Right kidney (tissue), 9 donors: ENCODE data around the gene GRAMD2B.
"Not testable (repeated sequence)": the region's sequence is repeated elsewhere in the genome, so short reads cannot be mapped to it uniquely, and the experiment has no call there.

Experiments used
- DNase-seq: peaks from one replicate; pipeline ENCODE4 v3.0.0-alpha.2; 2016
- long read RNA-seq, 8 donors: transcript quantifications; one replicate each; lab custom pipeline, GENCODE V29; 2026

Gene GRAMD2B
- long read RNA-seq, donor 1 = 0 reads
- long read RNA-seq, donor 2, partial matches to known transcripts = 0 of 1 reads
- long read RNA-seq, donor 2, other reads (novel, unspliced or antisense) = 0 of 1 reads
- long read RNA-seq, donor 3, partial matches to known transcripts = 0 of 1 reads
- long read RNA-seq, donor 3, other reads (novel, unspliced or antisense) = 0 of 1 reads
- long read RNA-seq, donor 4 = 0 reads
- long read RNA-seq, donor 5 = 0 reads
- long read RNA-seq, donor 6, partial matches to known transcripts = 0 of 2 reads
- long read RNA-seq, donor 6, other reads (novel, unspliced or antisense) = 0 of 2 reads
- long read RNA-seq, donor 7 = 0 reads
- long read RNA-seq, donor 8 = 0 reads

DNA sequence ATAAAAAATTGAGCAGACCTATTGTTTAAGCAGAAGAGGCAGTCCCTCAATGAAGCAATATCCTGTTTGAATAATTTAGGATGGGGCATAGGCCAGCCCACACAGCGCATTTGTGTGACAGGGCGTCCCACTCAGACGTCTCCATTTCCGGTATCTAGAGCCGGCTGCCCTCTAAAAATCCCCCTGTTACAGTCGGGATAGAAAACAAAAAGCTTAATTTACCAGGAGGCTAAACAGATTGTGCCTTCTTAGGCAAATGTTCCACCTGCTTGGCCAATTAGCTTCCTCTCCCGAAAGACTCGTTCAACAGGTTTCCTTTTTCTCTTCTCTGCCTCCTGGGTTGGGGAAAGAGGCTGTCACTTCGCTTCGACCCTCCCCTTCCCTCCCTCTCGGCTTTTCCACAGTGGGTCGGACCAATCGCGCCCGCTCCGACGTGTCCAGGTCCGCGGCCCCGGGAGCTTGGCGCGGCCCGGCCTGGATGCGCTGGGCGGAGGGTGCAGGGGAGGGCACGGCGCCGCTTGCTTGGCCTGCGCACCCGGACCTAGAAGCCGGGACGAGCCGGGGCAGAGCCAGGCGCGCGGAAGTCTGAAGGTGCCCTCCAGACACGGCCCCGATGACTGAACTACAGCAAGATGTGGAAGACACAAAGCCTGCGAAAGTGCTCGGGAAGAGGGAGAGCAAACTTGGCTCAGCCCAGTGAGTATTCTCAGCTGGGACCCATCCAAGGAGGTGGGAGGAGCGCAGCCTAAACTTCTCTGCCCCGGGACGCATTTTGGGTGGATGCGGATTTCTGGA lies at the start of gene GRAMD2B:
Gene GRAMD2B, plus strand, starts transcription at position 416 of the 795 bp plus-strand sequence. Its CDS starts 198 bp downstream, at position 614.
- peak; percentile 88 for DNase-seq

GRCh38 chr5:126374109-126374416 lies 49.1 kb upstream of the GRAMD2B start:
- DNase-seq = no peak

DNA sequence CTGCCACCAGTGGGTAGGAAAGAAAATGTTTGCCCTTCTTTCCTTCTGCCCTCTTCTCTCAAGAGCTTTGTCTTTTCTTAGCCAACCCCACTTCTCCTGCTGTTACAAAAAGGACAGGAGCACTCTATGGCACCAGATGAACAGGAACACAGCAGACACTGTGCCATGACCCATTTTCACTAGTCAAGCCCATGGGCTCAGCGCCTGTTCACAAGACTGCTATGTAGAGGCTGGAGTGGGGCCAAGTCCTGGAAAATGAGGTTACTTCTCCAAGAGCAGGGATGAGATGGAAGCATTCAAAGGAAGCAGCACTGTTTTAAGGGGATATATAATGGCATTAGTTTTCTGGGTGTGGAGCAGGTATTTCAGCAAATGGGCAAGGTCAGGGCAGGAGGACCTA lies 46.8 kb upstream of the GRAMD2B start:
- no peak for DNase-seq

GRCh38 chr5:126377424-126377823 lies 45.8 kb upstream of the GRAMD2B start:
- no peak for DNase-seq

DNA sequence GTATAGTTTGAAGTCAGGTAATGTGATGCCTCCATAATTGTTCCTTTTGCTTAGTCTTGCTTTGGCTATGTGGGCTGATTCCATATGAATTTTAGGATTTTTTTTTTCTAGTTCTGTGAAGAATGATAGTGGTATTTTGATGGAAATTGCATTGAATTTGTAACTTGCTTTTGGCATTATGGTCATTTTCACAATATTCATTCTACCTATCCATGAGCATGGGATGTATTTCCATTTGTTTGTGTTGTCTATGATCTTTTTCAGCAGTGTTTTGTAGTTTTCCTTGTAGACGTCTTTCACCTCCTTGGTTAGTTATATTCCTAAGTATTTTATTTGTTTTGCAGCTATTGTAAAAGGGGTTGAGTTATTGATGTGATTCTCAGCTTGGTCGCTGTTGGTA lies 42.9 kb upstream of the GRAMD2B start:
- DNase-seq = not testable (repeated sequence)

GRCh38 chr5:126383246-126383645 lies 40.0 kb upstream of the GRAMD2B start:
- no peak for DNase-seq

DNA sequence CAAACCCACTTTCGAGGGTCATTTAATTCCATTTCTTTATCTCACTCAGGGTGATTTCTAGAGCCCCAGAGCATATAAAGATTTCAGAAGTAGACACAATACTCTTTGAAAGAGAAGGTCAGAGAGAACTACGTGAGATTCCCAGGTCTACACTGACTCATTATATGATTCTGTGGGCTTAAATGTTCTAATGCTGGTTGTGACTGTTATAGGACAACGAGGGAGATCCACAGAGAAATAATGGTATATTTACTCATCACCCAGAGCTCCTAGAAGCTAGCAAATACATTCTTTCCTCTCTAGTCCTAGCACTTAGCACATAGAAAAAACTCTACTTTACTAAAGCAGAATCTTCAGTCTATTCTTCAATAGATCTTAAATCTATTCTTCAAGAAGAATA lies 39.4 kb upstream of the GRAMD2B start:
- DNase-seq = no peak

- no peak for DNase-seq
These were observed 38.2 kb upstream of the GRAMD2B start for GRCh38 chr5:126384985-126385384.

GRCh38 chr5:126385524-126386502 lies 37.4 kb upstream of the GRAMD2B start:
- DNase-seq = no peak

DNA sequence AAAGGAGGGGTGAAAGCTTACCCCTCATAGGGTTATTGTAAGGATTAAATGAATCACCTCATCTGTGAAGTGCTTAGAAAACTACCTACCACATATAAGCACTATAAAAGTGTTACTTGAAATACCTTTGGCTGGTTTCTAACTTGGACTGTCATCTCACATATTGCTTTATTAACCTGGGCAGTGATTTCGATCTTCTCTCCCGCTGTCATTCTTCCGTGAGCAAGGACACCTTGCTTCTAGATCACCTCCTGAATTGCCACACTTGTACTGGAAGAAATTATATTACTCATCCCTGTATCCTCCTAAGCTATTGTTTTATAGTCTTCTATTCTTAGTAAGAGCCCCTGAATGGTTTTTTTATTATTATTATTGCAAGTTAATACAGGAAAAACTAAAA lies 34.0 kb upstream of the GRAMD2B start:
- no peak for DNase-seq

DNA sequence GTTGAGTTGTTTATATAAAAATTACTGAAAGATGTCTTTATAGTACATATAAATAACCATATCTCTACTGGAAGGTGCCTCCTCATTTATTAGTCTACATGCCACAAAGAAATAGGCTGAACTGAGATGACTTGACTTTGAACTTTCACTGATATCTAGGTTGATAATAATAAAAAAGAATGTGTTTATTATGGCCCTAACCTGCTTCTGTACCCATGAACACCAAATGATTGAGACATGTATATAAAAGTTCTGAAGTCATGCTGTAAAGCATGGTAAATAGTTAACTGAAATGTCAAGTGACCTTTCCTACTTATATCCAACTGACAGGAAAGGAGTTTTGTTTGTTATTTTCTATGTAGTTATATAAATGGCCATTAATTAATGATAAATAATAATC lies 33.2 kb upstream of the GRAMD2B start:
- DNase-seq = no peak

- no peak for DNase-seq
These were observed 31.8 kb upstream of the GRAMD2B start for GRCh38 chr5:126391386-126391785.

GRCh38 chr5:126394211-126394788 lies 28.9 kb upstream of the GRAMD2B start:
- no peak for DNase-seq

GRCh38 chr5:126395198-126395597 lies 28.0 kb upstream of the GRAMD2B start:
- DNase-seq = no peak

DNA sequence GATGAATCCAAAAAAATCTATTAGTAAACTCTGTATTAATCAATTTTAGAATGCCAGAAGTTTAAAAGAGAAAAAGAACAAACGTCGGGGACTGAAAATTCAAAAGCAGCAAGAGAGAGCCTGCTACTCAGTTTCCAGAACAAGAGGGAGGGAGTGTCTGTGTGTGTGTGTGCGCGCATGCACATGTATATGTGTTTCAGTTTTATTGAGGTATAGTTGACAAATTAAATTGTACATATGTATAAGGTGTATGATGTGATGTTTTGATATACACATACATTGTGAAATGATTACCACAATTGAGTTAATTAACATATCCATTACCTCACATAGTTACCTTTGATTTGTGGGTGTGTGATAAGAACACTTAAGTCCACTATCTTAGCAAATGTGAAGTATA lies 27.6 kb upstream of the GRAMD2B start:
- DNase-seq = no peak

GRCh38 chr5:126396721-126397120 lies 26.5 kb upstream of the GRAMD2B start:
- not testable (repeated sequence) for DNase-seq

- DNase-seq = no peak
These were observed 24.4 kb upstream of the GRAMD2B start for GRCh38 chr5:126398791-126399190.

GRCh38 chr5:126400621-126401251 lies 22.5 kb upstream of the GRAMD2B start:
- no peak for DNase-seq

GRCh38 chr5:126402621-126403555 lies 20.3 kb upstream of the GRAMD2B start:
- DNase-seq = no peak

DNA sequence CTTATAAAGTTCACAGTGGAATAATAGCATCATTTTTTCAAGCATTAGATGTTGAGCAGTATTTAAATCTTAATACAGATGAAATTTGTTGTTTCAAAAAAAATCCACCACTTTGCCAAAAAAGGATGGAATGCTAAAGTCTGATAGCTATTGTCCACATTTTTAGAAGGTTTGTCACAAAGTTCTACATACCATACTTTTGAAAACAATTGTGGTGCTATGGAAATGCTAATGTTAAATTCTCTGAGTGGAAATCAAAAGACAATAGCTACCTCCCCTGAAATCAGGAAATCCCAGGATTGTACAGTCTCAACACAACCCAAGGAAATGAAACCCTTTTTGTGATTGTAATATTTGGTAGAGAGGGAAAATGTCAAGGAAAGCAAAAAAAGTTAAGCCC lies 19.3 kb upstream of the GRAMD2B start:
- no peak for DNase-seq

DNA sequence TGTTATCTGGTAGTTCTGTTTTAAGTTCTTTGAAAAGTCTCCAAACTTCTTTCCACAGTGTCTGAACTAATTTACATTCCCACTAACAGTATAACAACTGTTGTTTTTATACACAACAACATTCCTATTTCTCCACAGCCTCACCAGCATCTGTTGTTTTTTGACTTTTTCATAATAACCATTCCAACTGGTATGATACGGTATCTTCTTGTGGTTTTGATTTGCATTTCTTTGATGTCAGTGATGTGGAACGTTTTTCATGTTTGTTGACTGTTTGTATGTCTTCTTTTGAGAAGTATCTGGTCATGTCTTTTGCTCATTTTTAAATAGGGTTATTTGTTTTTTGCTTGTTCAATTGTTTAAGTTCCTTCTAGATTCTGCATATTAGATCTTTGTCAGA lies 12.6 kb upstream of the GRAMD2B start:
- DNase-seq = no peak
